HG03571 (cell line): ENCODE results near the gene SIVA1.
"Not testable (repeated sequence)": the region's sequence is repeated elsewhere in the genome, so short reads cannot be mapped to it uniquely, and the experiment has no call there.

ENCODE experiments used
- ATAC-seq: cut with Tn5 transposase; IDR thresholded peaks from one replicate; pipeline ENCODE4 v1.9.1; 2021; ENCODE audit not compliant: unreplicated experiment

The SIVA1 gene

GRCh38 chr14:104750753-104751057 lies 2.2 kb upstream of the SIVA1 start:
- not testable (repeated sequence) for ATAC-seq

- ATAC-seq: no peak
Observed at GRCh38 chr14:104751539-104752422, 1.2 kb upstream of the SIVA1 start.

GRCh38 chr14:104752423-104752734 lies 568 bp upstream of the SIVA1 start:
- no peak for ATAC-seq

DNA sequence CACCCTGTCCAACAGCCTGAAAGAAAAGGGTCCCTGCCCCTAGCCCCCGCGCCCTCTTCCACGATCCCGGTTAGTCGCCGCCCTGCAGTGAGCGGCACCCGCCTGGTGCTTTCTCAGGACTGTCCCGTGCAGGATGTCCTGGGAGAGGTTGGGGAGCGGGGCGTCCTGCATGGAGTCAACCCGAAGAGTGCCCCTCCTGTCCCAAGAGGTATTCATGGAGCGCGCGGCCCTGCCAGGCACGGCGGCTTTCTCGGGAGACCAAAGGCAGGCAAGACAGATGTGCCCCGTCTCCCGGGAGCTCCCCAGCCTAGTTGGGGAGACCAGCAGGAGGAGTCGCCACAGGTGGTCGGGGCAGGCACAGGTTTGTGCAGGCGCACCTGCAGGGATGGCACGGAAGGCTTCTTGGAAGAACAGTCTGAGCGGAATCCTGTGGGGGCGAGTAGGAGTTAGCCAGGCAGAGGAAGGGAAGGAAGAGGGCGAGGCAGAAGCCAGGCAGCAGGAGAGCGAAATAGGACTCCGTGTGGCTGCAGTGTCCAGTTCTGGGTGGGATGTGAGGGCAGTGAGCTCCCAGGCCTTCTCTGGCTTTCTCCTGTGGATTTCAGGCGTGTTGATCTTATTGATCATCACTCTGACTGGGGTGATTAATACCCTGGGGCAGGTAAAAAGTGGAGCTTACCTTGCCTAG lies 723 bp downstream of the SIVA1 start:
- ATAC-seq: no peak

DNA sequence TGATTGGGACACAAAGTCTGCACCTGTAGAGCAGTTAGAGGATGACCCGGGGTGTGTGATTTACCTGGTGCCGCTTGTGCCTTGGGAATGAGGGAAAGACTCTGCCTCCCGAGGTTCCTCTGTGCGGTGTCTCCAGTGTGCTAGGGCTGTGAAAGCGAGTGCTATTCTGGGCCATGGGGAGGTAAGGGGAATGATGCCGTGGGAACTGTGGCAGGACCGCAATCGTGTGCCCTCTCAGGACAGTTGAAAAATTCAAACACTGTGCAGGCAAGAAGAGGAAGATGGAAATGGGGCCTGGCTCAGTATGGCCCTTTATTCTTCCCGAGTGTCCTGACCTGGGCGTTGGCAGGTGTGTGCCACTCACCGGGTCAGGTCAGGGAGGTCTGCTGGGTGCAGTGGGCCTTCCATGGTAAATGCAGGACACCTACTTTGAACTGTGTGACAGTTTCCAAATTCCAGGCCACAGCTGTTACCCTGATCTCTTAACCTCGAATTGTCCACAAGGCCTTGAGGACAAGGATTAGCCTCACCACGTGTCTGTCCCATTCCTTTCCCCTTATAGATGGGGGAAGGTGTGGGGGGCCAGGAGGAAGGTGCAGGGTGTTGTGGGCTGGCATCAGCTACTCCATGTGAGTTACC lies 1.4 kb downstream of the SIVA1 start:
- no peak for ATAC-seq

- no peak for ATAC-seq
Observed at GRCh38 chr14:104755621-104756020, 2.7 kb downstream of the SIVA1 start.

GRCh38 chr14:104756477-104757237 lies 3.7 kb downstream of the SIVA1 start:
- ATAC-seq: no peak

- ATAC-seq: no peak
Observed at GRCh38 chr14:104757238-104757585, 4.3 kb downstream of the SIVA1 start.

GRCh38 chr14:104757681-104758392 lies 4.9 kb downstream of the SIVA1 start:
- ATAC-seq: no peak

DNA sequence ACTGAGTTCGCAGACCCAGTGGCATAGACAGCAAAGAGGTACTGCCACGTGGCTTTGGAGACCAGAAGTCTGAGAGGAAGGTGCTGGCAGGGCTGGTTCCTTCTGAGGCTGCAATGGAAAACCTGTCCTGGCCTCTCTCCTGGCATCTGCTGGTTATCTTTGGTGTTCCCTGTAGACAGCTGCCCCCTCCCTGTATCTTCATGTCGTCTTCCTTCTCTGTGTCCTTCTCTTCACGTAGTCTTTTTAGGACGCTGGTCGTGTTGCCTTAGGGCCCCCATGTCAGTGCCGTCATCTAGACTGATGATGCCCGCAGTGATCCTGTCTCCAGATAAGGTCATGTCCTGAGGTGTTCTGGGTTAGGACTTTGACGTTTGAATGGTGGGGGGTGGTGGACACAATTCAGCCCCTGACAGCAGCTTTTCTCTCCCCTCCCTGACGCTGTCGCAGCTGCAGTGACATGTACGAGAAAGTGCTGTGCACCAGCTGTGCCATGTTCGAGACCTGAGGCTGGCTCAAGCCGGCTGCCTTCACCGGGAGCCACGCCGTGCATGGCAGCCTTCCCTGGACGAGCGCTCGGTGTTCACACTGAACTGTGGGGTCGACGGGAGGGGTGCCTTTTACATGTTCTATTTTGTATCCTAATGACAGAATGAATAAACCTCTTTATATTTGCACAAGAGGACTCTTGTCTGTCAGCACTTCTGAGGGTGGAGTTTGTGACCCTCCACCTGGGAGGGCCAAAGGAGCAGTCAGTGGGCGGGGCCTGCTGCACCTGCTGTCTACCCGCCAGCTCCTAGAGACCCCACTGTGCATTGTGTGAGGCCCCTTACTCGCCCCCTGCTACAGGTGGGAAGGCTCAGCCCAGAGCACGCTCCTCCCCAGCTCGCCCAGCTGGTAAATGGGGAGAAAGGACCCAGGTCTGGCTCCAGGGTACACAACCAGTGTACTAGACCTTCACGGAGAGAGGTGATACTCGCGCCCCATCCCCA lies 6.3 kb downstream of the SIVA1 start:
- no peak for ATAC-seq

DNA sequence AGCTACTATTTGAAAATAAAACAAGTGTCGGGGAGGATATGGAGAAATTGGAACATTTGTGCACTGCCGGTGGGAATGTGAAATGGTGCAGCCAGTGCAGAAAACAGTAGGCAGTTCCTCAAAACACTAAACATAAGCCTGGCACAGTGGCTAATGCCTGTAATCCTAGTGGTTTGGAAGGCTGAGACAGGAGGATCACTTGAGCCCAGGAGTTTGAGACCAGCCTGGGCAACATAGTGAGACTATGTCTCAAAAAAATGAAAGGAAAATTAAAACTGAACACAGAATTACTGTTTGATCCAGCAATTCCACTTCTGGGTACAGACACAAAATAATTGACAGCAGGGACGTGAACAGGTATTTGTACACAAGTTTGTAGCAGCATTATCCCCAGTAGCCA lies 12.6 kb downstream of the SIVA1 start:
- no peak for ATAC-seq

- ATAC-seq: no peak
Observed at GRCh38 chr14:104766256-104766862, 13.4 kb downstream of the SIVA1 start.

DNA sequence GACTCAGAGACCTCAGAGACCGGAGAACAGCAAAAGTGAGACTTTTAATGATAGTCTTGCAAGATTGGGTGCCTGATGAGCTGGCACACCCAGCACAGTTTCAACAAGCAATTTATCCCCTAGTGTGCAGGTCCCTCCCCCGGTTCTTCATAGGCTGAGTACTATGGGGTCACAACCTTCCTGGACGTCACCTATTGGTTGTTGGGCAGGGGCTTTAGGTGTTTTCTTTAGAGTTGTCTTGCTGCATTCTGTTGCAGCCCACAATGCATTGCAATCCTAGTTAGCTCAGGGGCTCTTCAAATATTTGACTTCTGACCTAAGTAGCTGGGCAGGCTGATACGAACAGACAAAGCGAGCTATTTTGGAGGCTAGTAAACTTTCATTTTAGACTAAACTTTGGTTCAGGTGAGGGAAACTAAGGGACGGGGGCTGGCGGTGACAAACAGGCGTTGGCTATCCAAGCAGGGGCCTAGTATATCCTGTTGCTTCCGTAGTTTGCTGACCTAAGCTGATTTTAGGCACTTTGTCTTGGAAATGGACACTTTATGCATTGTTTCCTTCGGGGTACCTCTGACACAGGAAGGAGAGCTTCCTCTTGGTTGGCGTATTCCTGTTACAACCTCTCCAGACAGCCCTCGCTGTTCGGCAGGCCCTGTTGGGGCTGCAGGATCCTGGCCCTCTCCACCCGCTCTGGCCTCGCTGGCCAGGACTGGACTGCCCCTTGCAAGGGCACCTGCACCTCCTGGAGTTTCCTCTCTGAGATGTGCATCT lies 14.1 kb downstream of the SIVA1 start:
- ATAC-seq: no peak

- ATAC-seq: no peak
Observed at GRCh38 chr14:104767634-104767918, 14.6 kb downstream of the SIVA1 start.

GRCh38 chr14:104768437-104769323 lies 15.7 kb downstream of the SIVA1 start:
- peak; percentile 69 for ATAC-seq

GRCh38 chr14:104769324-104770071 lies 16.6 kb downstream of the SIVA1 start:
- ATAC-seq: no peak

DNA sequence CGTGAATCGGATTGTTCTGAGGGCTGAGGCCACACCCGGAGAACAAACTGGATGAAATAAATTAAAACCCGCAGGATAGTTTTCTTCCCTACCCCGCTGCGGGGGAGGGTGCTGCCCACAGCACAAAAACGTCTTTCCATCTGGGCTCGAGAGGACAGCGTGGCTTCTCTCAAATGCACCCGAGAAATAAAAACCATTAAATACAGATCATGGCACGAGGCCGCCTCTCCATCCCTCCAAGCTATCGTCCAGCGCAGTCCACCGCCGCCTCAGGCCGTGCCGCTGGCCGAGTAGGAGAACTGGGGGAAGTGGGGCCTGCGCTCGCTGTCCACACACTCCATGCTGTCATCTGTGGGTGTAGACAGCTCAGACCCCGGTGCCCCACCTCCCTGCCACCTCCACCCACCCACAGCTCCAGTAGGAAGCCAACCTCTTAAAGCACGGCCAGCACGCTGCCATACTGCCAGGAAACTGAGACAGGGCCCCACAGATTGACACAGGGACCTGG lies 17.2 kb downstream of the SIVA1 start:
- no peak for ATAC-seq
